SIG-M5 treated with dmso at 0.1 percent for 504 hours (cell line): ENCODE data around the gene SPEF2.
"Not testable (repeated sequence)": the region's sequence is repeated elsewhere in the genome, so short reads cannot be mapped to it uniquely, and the experiment has no call there.

Experiments used
- DNase-seq: peaks from one replicate; lab custom pipeline; 2025; ENCODE audit not compliant: unreplicated experiment; lab: John Stamatoyannopoulos, UW

The SPEF2 gene

DNA sequence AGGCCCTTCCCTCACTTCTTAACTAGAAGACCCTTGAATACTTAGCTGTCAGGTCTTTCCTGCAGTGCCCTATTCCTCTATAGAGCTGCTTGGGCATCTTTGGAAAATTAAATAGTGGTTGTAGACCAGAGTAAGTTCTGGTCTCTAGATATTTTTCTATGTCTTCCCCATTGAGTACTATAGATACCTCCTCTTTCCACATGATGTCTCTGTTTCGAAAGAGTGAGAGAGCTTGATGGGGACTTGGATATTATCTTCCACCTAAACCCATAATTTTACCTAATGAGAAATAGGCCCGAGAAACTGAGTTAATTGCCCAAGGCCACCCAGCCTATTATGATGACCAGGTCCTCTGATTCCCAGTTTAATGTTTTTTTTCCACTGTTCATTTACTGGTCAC, 40.2 kb downstream of the SPEF2 start:
- DNase-seq = no peak

DNA sequence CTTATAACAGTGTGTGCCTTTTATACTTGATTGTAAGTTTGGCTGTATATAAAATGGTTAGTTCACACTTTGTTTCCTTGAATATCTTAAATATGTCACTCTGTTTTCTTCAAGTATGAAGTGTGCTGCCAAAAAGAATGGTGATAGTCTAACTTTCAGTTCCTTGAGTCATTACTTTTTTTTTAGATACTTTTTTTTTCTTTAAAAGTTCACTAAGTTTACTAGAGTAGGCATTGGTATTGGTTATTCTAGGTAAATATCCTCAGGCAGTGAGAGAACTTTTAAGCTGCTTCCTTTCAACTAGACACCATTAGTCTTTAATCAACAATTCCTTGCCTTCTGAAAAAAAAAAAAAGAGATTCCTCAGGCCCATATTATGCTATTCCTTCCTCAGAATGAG, 41.9 kb downstream of the SPEF2 start:
- DNase-seq = no peak

DNA sequence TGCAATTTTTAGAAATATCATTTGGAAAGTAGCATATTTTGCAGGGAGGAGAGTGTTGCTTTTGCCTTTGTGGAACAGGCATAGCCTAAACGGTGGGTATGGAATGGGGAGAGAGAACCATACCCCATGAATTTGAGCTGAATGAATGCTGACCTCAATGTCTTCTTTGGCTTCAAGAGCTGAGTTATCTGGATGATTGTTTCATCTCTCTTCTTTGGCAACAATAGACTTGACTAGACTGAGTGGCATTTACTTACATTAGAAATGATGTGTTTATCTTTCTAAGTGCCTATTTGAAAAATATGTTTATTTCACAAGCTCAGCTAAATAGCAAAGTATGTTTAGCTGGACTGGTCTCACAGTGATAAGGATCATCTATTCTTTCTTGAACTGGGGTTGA, 42.8 kb downstream of the SPEF2 start:
- DNase-seq = no peak

DNA sequence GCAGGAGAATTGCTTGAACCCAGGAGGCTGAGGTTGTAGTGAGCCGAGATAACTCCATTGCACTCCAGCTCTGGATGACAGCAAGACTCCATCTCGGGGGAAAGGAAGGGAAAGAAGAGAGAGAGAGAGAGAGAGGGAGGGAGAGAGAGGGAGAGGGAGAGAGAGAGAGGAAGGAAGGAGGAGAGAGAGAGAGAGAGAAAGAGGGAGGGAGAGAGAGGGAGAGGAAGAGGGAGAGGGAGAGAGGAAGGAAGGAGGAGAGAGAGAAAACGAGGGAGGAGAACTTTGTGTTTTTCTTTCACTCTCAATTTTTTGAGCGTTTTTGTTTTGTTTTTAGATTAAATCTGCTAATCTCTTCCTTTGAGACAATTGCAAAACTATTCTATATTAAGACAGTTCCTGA, 46.9 kb downstream of the SPEF2 start:
- DNase-seq = no peak

DNA sequence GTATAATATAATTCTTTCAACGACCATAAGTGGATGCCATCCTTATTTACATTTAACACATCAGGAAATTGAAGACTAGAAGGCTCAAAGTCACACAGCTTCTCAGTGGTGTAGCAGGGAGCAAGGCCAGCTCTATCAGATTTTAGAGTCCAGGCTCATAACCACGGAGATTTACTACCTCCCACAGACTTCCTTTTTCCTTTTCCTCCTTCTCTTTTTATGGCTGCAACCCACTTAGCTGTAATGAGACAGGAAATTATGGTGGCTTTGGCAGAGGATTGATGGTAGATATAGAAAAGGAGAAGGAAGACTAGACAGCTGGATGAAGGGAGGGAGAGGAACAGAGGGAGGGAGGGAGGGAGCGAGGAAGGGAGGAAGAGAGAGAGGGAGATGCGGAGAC, 47.4 kb downstream of the SPEF2 start:
- DNase-seq = peak; percentile 72

DNA sequence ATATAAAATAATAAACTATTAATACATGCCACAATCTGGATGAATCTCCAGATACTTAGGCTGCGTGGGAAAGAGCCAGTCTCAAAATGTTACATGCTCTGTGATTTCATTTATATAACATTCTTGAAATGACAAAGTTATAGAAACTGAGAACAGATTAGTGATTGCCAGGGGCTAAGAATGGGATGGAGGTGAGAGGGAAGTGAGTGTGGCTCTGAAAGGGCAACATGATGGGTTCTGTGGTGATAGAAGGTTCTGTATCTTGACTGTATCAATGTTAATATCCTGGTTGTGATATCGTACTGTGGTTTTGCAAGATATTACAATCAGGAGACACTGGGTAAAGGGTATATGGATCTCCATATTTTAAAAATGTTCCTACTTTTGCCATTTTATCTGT, 50.7 kb downstream of the SPEF2 start:
- no peak for DNase-seq

DNA sequence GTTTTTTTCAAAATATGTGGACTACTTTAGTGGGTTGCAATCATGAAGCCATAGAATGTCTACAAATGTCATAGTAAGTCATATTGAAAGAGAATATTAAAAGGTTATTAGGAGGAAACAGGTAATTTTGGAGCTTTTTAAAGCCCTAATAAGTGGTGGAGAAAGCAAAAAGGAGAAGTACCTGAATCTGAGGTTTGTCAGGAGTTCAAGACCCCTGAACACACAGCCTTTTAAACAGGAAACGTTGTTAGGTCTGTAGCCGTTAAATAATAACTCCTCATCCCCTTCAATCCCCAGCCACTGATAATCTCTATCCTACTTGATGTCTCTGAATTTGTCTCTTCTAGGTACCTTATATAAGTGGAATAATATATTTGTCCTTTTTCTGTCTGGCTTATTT, 51.1 kb downstream of the SPEF2 start:
- DNase-seq = no peak

DNA sequence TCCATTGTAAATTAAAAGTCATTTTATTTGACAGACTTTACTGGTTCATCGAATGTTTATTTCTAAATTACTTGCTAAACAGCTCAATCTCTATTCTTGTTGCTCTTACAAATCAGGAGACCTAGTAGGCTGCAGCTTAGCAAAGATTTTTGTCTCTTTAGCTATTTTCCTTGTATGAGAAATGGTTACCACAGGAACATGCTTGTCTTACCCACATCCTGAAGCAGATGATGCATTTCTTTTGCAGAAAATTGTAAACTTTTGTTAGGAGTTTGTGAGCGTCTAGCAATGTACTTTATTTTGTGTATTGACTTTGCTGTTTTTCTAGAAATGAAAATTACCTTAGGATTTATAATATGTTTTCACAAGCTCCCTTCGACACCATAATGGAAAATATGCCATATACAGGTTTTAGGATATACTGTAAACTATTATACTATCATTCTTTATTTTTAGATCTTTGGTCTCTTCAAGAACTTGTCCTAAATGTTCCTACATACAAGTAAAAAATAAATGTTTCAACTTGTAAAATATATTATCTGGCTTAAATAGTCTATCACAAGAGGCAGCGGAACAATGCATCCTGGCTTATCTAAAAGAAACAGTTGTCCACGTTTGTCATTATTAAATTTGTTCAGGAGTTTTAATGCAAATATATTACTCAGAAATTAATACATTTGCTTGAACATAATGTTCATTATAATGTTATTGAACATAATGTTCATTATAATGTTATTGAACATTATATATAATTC, 54.1 kb downstream of the SPEF2 start:
- no peak for DNase-seq

DNA sequence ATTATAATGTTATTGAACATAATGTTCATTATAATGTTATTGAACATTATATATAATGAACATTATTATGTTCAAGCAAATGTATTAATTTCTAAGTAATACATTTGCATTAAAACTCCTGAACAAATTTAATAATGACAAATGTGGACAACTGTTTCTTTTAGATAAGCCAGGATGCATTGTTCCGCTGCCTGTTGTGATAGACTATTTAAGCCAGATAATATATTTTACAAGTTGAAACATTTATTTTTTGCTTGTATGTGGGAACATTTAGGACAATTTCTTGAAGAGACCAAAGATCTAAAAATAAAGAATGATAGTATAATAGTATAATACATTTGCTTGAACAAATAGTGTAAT, 54.6 kb downstream of the SPEF2 start:
- DNase-seq = not testable (repeated sequence)

DNA sequence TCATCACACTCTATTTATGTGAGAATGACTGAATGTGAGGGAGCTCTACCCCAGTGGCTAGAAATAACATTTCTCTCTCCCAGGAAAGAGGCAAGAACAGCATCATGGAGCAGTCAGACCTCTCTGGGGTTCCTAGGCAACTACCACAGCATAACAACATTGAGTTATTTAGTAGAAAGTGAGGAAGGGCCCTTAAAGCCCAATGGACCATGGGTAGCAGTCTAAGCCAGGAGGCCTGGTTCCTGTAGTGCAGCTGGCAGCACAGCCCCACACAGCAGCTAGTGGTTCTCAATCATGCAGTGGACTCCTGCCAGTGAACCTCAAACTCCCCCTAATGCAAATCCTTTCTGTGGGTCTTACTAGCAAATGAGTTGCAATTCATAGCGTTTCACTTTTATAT, 55.3 kb downstream of the SPEF2 start:
- no peak for DNase-seq

DNA sequence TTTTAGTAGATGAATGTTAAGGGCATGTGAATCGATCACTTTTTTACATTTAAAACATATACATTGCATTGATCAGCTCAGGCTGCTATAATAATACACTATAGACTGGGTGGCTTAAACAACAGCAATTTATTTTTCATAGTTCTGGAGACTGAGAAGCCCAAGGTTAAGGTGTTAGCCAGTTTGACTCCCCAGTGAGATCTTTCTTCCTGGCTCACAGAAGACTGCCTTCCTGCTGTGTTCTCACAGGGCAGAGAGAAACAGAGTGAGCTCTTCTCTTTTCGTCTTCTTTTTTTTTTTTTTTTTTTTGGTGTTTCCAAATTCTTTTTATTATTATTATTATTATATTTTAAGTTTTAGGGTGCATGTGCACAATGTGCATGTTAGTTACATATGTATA, 56.4 kb downstream of the SPEF2 start:
- no peak for DNase-seq

DNA sequence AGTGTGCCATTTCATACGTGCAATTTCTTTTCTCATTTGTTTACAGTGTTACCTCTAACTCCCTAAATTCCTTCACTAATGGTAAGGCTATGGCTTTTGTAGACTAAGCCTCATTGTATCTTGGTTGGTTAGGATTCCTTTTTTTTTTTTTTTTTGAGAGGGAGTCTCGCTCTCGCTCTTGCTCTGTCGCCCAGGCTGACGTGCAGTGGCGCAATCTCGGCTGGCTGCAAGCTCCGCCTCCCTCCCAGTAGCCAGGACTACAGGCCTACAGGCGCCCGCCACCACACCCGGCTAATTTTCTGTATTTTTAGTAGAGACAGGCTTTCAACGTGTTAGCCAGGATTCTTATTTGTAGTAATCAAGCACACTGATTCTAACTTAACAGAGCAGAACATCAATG, 57.7 kb downstream of the SPEF2 start:
- no peak for DNase-seq

DNA sequence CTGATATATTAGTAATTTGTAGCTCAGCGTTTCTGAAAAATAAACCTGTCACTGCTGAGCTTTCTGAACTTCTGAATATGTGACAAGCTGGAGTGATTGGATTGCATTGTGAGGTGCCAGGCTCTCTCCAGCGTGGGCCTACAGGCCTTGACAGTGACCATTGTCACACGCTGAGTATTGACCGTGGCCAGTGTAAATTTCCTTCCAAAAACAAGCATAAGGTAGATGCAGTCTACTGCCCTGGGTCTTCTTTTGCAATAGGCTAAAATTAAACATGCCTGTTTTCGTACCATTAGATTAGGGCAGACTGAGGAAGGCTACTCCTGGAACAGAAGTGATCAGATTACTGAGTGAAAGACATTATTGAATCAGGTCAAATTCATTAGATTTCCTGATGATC, 60.2 kb downstream of the SPEF2 start:
- no peak for DNase-seq

DNA sequence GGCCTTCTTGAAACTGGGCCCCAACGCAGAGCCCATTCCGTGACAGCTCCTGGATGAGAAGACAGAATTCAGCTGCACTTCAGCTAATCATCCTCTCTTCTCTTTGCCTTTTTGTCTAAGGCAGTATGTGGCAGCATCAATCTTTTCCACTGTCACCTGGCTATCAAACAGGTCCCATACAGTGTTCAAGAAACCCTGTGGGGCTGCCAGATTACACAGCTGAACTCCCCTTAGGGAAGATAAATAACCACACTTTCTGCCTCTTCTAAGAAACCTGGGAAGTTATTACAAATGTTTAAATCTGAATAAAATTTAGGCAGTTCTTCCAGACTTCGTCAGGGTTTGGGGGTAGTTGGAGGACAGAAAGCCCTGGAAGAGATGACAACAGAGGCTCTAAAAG, 61.0 kb downstream of the SPEF2 start:
- no peak for DNase-seq

DNA sequence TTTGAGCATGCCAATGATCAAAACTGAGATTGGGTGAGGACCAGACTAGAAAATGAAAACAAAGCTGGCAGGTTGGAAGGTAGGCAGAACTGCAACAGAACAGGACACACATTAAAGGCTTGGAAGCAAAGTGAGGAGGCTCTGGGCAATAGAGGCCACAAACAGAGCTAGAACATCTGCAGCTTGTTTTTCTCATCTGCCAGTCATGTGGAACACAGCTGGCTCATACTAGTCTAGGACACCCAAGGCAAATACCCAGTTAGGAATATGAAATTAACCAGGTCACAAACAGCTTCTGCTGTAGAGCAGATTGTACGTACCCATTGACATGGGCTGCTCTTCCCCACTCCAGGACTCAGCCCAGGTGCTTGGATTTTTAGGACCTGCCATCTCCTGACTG, 61.7 kb downstream of the SPEF2 start:
- DNase-seq = no peak

DNA sequence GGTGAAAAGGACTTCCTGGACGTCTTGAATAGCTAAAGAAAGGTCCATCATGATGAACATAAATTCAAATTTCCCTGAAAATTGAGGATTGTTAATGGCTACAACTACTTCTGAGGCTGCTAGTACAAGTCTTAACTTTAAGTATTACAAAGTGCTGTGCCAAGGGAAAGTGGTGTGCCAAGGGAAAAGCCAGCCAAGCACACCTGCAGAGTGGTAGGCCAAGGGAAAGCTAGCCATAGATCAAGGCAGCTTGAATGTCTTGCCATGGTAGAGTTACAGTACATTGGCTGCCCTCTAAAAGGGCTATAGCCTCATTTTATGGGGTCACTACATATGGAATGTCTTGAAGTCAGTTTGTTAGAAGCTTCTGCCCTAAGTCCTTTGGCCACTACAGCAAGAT, 64.2 kb downstream of the SPEF2 start:
- DNase-seq = no peak

DNA sequence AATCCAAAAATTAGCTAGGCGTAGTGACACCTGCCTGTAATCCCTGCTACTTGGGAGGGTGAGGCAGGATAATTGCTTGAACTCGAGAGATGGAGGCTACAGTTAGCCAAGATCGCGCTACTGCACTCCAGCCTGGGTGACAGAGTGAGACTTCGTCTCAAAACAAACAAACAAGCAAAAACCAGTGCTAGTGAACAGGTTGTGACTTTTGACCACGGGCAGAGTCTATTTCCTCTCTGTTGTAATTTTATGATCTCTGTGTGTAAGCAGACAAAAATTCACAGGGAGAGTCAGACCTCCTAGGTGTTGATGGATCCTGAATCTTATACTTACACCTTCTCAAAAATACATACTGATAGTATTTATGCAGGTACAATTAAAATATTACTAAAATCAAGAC, 65.8 kb downstream of the SPEF2 start:
- no peak for DNase-seq

DNA sequence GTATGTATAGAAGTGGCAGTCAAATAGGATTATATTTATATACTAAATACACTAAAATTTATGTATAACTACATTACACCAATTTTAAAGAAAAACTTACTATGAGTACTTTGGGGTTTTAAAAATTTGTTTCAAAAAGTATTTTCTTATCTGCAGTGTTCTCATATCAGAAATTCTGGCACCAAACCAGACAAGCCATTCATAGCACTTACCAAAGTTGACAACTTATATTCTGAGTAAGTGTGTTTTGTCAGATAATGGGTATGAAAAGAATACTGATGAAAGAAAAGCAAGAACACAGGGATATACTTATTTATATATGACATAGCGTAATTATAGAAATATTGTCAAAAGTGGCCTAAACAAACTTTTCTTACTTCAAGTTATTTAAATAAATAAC, 67.5 kb downstream of the SPEF2 start:
- DNase-seq = no peak

DNA sequence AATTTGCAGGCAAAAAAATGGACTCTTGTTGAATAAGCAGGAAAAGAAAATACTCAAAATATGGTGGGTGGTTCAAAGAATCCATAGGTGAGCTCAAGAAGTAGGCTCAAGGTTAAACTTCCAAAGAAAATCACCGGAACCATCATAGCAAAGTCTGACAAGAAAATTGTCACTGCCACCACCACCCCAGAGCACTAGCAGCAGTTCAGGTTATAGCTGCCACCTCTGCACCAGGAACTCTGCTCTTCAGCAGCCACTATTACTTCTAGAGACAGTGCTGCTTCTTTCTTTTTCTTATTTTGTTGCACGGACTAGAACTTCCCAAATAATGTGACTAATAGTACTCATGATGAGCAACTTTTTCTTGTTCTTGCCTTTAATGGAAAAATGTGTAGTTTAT, 70.3 kb downstream of the SPEF2 start:
- DNase-seq = no peak

DNA sequence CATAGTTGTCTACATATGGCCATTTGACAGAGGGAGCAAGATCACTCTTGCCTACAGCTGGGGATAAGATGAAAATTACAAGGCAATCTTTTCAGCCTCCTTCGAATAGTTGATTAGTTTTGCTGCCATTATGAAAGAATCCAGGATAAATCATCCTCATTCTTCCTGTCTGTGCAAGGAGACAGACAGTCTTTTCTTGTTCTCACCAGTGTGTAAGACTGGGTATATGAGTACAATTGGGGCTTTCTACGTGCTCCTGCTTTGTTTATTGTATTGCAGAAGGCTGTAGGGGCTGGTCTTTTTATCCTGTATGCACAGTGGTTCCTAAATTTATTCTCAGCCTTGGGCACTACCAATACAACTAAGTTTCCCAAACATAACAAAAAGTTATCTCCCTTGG, 76.8 kb downstream of the SPEF2 start:
- DNase-seq = no peak

DNA sequence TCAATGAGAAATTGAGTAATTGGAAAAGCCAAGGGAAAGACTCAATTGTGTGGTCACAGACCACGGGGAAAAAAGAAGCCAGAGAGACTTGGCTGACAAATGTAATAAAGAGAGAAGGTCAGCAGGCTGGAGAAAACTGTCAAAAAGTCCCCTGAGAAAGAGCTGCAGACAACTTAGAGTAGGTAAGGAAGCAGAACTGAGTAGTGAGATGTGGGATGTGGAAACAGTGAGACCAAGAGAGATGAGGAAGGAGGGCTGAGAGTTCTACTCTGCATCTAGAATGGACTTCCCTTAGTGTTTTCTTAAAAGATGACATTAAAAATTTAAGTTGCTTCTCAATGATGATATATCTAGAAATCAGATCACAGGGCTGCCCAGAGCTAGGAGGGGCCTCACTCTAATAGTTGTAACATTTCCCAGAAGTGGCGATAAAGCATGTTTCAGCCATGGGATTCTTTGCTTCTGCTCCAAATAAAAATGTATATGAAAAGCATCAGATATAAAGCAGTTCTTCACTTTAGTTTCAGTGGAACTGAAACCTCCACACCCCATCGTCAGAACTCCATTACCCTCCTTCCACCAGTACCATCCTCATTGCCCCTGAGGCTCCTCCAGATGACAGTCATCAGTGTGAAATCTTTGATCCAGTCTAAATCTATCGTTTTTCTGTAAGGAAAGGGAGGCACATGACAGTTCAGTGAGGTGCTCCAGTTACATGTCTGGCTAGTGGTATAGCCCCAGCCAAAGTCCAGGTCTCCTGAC, 80.6 kb downstream of the SPEF2 start:
- DNase-seq = peak; percentile 37

DNA sequence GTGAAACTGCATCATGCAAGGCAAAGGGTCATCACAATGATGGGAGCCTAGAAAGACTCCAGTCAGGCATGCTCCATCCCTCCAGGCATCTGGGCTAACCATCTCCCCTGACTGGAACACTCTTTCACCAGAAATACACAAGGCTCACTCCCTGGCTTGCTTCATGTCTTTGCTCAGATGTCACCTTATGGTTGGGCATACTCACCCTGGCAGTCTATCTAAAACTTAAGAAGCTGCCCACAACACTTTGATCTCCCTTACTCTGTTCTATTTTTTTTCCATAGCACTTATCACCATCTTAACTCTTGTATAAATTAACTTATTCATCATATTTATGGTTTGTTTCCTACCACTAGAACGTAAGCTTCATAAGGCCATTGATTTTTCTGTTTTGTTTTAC, 90.0 kb downstream of the SPEF2 start:
- no peak for DNase-seq

DNA sequence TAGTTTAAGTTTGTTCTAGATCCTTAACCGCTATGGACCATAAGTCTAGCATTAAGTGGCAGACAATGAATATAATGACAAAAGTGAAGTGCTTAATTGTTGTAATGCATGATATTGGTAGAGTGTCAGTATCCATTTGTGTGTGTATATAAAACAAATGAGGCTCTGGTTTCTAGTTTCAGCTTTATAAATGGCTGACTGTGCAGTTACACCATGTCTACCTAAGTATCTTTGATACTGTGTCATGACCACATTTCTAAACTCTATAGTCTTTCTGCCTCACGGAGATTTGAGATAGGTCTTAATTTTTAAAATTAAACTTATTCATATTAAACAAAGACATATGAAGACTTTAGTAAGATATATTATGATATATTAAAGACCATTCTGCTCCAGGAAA, 92.0 kb downstream of the SPEF2 start:
- no peak for DNase-seq
